CD8-positive, alpha-beta memory T cell (primary cell): ENCODE measurements around the gene TAS2R8. TPM values are rescaled to one million over a fixed set of nuclear protein-coding genes. Genes with fewer than 3 reads are reported as not detected.

Source experiments
- CTCF ChIA-PET: fragments of 350-600 bp; sonication (Branson Sonifier 250); formaldehyde crosslinking; loops from one replicate; lab custom pipeline; 2021; ENCODE audit warnings: antibody characterized with exemption; lab: Charles Lee
- POLR2A ChIA-PET: fragments of 350-600 bp; sonication (Branson Sonifier 250); formaldehyde crosslinking; loops from one replicate; lab custom pipeline; 2021; ENCODE audit warnings: antibody characterized with exemption; lab: Charles Lee
- DNase-seq, 5 donors: peaks; one replicate each; pipeline versions ENCODE4 v3.0.0 to v3.0.0-alpha.2; 2020 to 2022; ENCODE audit warnings: mixed read lengths in 1 of 5
- H3K27ac ChIP-seq: one replicate; pipeline ENCODE4 v1.7.0; 2013; ENCODE audit warnings: low read depth, mild to moderate bottlenecking, low read length, moderate library complexity
- H3K27me3 ChIP-seq: 2 replicates; pipeline ENCODE4 v1.7.0; 2013; ENCODE audit warnings: low read length, mild to moderate bottlenecking; ENCODE audit not compliant: insufficient read depth, poor library complexity, severe bottlenecking
- H3K36me3 ChIP-seq: 2 replicates; pipeline ENCODE4 v1.7.0; 2013; ENCODE audit warnings: mild to moderate bottlenecking, low read length, moderate library complexity; ENCODE audit not compliant: insufficient read depth
- H3K4me1 ChIP-seq: 2 replicates; pipeline ENCODE4 v1.7.0; 2013; ENCODE audit warnings: mild to moderate bottlenecking, low read length, moderate library complexity; ENCODE audit not compliant: insufficient read depth
- H3K4me3 ChIP-seq: 2 replicates; pipeline ENCODE4 v1.7.0; 2013; ENCODE audit warnings: mild to moderate bottlenecking, low read length
- H3K9me3 ChIP-seq: 2 replicates; pipeline ENCODE4 v1.7.0; 2013; ENCODE audit warnings: mild to moderate bottlenecking, low read length
- H3K27ac Mint-ChIP-seq, 8 donors: one replicate each; pipeline ENCODE4 v1.8.0; 2020 to 2021; ENCODE audit warnings: mixed read lengths in 8 of 8, mild to moderate bottlenecking in 6 of 8, inconsistent platforms in 3 of 8, moderate library complexity in 3 of 8
- H3K27me3 Mint-ChIP-seq, 2 donors: one replicate each; pipeline ENCODE4 v1.8.0; 2020 to 2021; ENCODE audit warnings: mixed read lengths in 2 of 2, mild to moderate bottlenecking in 1 of 2, moderate library complexity in 1 of 2
- H3K36me3 Mint-ChIP-seq, 3 donors: one replicate each; pipeline ENCODE4 v1.8.0; 2020 to 2021; ENCODE audit warnings: mixed read lengths in 3 of 3, inconsistent platforms in 1 of 3, mild to moderate bottlenecking in 1 of 3
- H3K4me1 Mint-ChIP-seq, 3 donors: one replicate each; pipeline ENCODE4 v1.8.0; 2020 to 2021; ENCODE audit warnings: mixed read lengths in 3 of 3, inconsistent platforms in 1 of 3, mild to moderate bottlenecking in 1 of 3
- H3K4me3 Mint-ChIP-seq, 7 donors: one replicate each; pipeline ENCODE4 v1.8.0; 2020 to 2021; ENCODE audit warnings: mixed read lengths in 7 of 7, mild to moderate bottlenecking in 6 of 7, moderate library complexity in 4 of 7, inconsistent platforms in 2 of 7
- H3K9me3 Mint-ChIP-seq, 5 donors: one replicate each; pipeline ENCODE4 v1.8.0; 2020 to 2022; ENCODE audit warnings: mixed read lengths in 5 of 5, mild to moderate bottlenecking in 3 of 5, moderate library complexity in 2 of 5, inconsistent platforms in 1 of 5
- polyA plus RNA-seq: library from polyadenylated mRNA; unstranded; fragments of 300-500 nt; fragmentation: Illumina TruSeq; gene quantifications from one replicate; pipeline ENCODE4 v1.2.3, GENCODE V29; 2021
- total RNA-seq, 2 experiments: library from RNA; stranded (reverse); gene quantifications; one replicate each; pipeline ENCODE4 v1.2.3, GENCODE V29; 2021

The TAS2R8 gene, protein sequence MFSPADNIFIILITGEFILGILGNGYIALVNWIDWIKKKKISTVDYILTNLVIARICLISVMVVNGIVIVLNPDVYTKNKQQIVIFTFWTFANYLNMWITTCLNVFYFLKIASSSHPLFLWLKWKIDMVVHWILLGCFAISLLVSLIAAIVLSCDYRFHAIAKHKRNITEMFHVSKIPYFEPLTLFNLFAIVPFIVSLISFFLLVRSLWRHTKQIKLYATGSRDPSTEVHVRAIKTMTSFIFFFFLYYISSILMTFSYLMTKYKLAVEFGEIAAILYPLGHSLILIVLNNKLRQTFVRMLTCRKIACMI
- total RNA-seq = not detected
- not detected for polyA plus RNA-seq

DNA sequence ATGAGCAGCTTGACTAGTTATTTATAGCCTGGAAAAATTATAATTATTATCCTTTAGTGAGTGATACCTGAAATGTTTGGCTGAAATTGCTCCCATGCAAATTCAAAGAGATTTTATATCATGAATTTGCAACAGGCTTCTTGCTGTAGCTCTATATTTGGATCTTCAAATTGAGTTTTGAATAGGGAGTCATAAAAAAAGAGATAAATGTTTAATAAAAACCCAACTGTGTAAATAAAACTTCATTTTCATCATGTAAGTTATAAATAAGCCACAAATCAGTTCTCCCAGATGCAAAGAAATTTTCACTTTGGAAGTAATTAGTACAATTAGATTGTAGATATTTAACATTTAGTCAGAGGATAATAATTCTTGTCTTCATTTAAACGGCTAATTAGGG is at the start of gene TAS2R8:
TAS2R8 (minus strand) TSS at position 101 of the 400 bp plus-strand sequence. CDS start 306 bp downstream, outside the sequence.
- no peaks in the 10 kb centered on the region for H3K27me3 ChIP-seq
- H3K9me3 ChIP-seq = no peaks in the 10 kb centered on the region
- Mint-ChIP-seq H3K9me3 (no peaks in the 10 kb centered on the region), H3K4me1 (no peaks in the 10 kb centered on the region), H3K36me3 (peaks cover 0 to 3% (median 0%) of the 10 kb centered on the region in 3 donors), H3K27me3 (peaks cover 17 to 61% of the 10 kb centered on the region in 2 donors), H3K27ac (no peak within 1 kb of the TSS), H3K4me3 (no peak within 1 kb of the TSS)
- no peak within 1 kb of the TSS for H3K4me3 ChIP-seq
- no peaks in the 10 kb centered on the region for H3K4me1 ChIP-seq
- no peak within 1 kb of the TSS for H3K27ac ChIP-seq
- no peaks in the 10 kb centered on the region for H3K36me3 ChIP-seq
- ChIA-PET CTCF (no interaction called here), POLR2A (no interaction called here)
- no peak for DNase-seq

DNA sequence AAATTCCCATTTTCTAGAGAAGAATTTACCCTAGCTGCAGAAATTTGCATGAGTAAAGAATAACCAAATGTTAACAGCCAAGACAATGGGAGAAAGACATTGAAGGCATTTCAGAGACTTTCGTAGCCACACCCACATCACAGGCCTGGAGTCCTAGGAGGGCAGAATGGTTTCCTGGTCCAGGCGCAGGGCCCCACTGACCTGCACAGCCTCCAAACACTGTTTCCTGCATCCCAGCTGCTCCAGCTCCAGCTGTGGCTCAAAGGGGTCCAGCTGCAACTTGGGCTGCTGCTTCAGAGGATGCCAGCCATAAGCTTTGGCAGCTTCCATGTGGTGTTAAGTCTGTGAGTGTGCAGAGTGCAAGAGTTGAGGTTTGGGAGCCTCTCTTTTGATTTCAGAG is 48.7 kb upstream of the TAS2R8 start:
- no peaks in the 10 kb centered on the region for H3K27me3 Mint-ChIP-seq
- no peak overlapping the region for H3K27ac Mint-ChIP-seq
- no peaks in the 10 kb centered on the region for H3K27me3 ChIP-seq
- POLR2A ChIA-PET = no interaction called here
- peaks cover 32 to 49% (median 39%) of the 10 kb centered on the region in 5 donors for H3K9me3 Mint-ChIP-seq
- H3K4me1 ChIP-seq = peaks cover 14% of the 10 kb centered on the region
- no peak for DNase-seq
- H3K4me1 Mint-ChIP-seq = peaks cover 23 to 31% (median 25%) of the 10 kb centered on the region in 3 donors
- no peak overlapping the region for H3K4me3 Mint-ChIP-seq
- H3K36me3 ChIP-seq = no peaks in the 10 kb centered on the region
- H3K9me3 ChIP-seq = peaks cover 7% of the 10 kb centered on the region
- CTCF ChIA-PET = no interaction called here
- H3K4me3 ChIP-seq = no peak overlapping the region
- peaks cover 36 to 66% (median 49%) of the 10 kb centered on the region in 3 donors for H3K36me3 Mint-ChIP-seq
- no peak overlapping the region for H3K27ac ChIP-seq

DNA sequence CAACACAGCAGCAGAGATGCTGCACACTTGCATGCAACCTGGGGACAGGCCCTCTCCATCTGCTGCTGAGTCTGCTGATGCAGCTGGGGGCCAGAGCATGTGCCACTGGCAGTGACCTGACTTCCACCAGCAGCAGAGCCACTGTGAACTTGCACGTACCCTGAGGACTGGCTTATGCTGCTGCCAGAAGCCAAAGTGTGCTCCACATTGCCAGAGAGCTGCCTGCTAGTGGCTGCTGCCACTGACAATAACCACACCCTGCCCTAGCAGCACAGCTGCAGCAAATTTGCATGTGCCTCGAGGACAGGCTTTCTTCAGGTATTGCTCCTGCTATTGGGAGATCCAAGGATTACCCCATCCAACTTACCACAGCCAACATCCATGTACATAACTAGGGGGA is 46.7 kb upstream of the TAS2R8 start:
- peaks cover 18 to 32% (median 29%) of the 10 kb centered on the region in 5 donors for H3K9me3 Mint-ChIP-seq
- CTCF ChIA-PET = no interaction called here

DNA sequence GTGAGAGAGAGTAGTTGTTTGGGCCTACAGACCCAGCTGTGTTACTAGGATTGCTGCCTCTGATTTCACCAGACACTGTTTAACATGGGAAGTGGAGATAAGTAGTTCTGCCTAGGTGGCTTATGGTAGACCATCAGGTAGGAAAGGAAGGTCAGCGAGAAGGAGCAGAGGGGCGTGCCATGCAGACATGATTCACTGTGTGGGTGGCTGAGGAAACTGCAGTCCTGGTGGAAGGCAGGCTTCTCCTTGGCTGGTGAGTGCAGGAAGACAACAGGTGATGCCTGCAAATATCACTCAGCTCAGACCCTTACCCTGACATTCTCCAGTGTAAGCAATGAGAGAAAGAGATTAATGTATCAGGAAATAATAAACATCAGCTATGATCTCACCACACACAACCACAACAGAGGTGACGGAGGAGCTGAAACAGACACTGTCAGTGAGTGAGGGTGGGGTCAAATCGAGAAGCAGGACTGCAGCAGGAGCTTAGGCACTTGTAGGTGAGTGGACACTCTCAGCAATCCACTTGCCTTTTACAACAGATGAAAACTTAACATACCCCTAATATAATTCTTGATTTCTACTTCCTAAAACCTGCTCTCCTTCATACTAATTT is 44.3 kb upstream of the TAS2R8 start:
- Mint-ChIP-seq H3K36me3 (peaks cover 25 to 31% (median 27%) of the 10 kb centered on the region in 3 donors), H3K9me3 (peaks cover 0 to 9% (median 7%) of the 10 kb centered on the region in 5 donors), H3K27me3 (no peaks in the 10 kb centered on the region), H3K4me1 (peaks cover 40 to 53% (median 42%) of the 10 kb centered on the region in 3 donors), H3K27ac (peak overlapping the region in 6 of 8 donors; percentile 17 to 72 (median 24)), H3K4me3 (peak overlapping the region in 2 of 7 donors; percentile 18 to 48)
- Histone ChIP-seq H3K4me3 (no peak overlapping the region), H3K27me3 (no peaks in the 10 kb centered on the region), H3K9me3 (no peaks in the 10 kb centered on the region), H3K27ac (no peak overlapping the region), H3K36me3 (no peaks in the 10 kb centered on the region), H3K4me1 (peaks cover 29% of the 10 kb centered on the region)
- ChIA-PET POLR2A (no interaction called here), CTCF (no interaction called here)
- DNase-seq = peak in 1 of 5 donors; percentile 11

More for the DNA sequence above, 46.7 kb upstream of the TAS2R8 start:
- Mint-ChIP-seq H3K27me3 (no peaks in the 10 kb centered on the region), H3K36me3 (peaks cover 33 to 47% (median 33%) of the 10 kb centered on the region in 3 donors), H3K4me3 (no peak overlapping the region), H3K4me1 (peaks cover 40 to 50% (median 42%) of the 10 kb centered on the region in 3 donors), H3K27ac (peak overlapping the region in 1 of 8 donors; percentile 57)
- no peak for DNase-seq
- no peak overlapping the region for H3K27ac ChIP-seq
- H3K4me3 ChIP-seq = no peak overlapping the region
- peaks cover 7% of the 10 kb centered on the region for H3K9me3 ChIP-seq
- peaks cover 29% of the 10 kb centered on the region for H3K4me1 ChIP-seq
- POLR2A ChIA-PET = no interaction called here
- H3K36me3 ChIP-seq = no peaks in the 10 kb centered on the region
- H3K27me3 ChIP-seq = no peaks in the 10 kb centered on the region

DNA sequence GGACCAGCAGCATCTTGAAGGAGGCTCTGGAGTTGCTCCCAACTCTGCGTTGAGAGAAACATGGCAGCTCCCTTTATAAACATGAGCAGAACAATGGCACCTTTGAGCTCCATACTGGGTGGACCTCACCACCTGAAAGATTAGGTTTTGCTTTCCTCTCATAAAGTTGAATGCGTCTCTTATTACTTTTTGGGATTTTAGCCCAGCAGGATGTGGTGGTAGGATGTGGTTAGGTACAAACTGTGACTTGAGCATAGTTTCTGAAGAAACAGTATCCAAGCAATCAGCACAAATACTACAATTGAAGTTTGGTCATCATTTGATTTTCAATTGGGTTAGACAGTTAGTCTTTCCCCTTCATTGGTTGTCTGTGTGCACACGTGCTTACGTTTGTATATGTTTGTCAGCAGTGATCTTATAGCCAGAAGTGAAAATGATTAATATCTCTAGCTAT is 42.4 kb upstream of the TAS2R8 start, which contains the start of gene PRR4:
PRR4 (minus strand) TSS at position 51 of the 454 bp plus-strand sequence; CDS start at position 13, 38 bp downstream.
- POLR2A ChIA-PET = no interaction called here
- no peaks in the 10 kb centered on the region for H3K36me3 ChIP-seq
- no peak within 1 kb of the TSS for H3K27ac ChIP-seq
- peaks cover 29% of the 10 kb centered on the region for H3K4me1 ChIP-seq
- H3K4me1 Mint-ChIP-seq = peaks cover 40 to 50% (median 40%) of the 10 kb centered on the region in 3 donors
- CTCF ChIA-PET = interaction anchor here (1.0 kb wide), 1 partner anchor 13 kb away, joined by 3 read pairs; no protein-coding TSS in a partner anchor
- no peak within 1 kb of the TSS for H3K4me3 Mint-ChIP-seq
- peak within 1 kb of the TSS in 4 of 8 donors; percentile 7 to 64 (median 35) for H3K27ac Mint-ChIP-seq
- no peaks in the 10 kb centered on the region for H3K27me3 ChIP-seq
- H3K9me3 Mint-ChIP-seq = no peaks in the 10 kb centered on the region
- no peak within 1 kb of the TSS for H3K4me3 ChIP-seq
- peaks cover 20 to 23% (median 23%) of the 10 kb centered on the region in 3 donors for H3K36me3 Mint-ChIP-seq
- H3K27me3 Mint-ChIP-seq = no peaks in the 10 kb centered on the region
- DNase-seq = peak in 2 of 5 donors; percentile 5 to 51
- no peaks in the 10 kb centered on the region for H3K9me3 ChIP-seq

DNA sequence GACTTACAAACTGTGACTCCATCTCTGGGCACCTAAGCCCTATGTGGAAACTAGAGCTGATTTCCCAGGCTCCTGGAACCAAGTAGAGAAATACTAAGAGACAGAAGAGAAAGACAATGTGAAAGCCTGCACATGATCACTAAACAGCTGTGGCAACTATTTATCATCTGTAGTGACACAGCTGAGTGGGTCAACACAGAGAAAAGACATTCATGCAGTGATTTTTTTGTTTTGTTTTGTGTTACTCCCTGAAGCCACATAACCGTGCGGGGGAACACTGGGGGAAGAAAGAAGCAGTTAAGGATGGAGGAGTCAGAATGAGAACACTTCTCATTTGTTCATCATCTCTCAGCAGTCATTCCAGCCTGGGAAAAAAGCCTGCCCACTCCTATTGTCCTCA is 40.7 kb upstream of the TAS2R8 start:
- Mint-ChIP-seq H3K27me3 (no peaks in the 10 kb centered on the region), H3K9me3 (no peaks in the 10 kb centered on the region), H3K4me3 (no peak overlapping the region), H3K4me1 (peaks cover 36 to 42% (median 37%) of the 10 kb centered on the region in 3 donors), H3K36me3 (peaks cover 20 to 21% (median 21%) of the 10 kb centered on the region in 3 donors), H3K27ac (peak overlapping the region in 2 of 8 donors; percentile 53 to 55)
- no peaks in the 10 kb centered on the region for H3K36me3 ChIP-seq
- no peak overlapping the region for H3K27ac ChIP-seq
- no peaks in the 10 kb centered on the region for H3K27me3 ChIP-seq
- no peak overlapping the region for H3K4me3 ChIP-seq
- no peaks in the 10 kb centered on the region for H3K9me3 ChIP-seq
- no peak for DNase-seq
- ChIA-PET CTCF (no interaction called here), POLR2A (no interaction called here)
- peaks cover 29% of the 10 kb centered on the region for H3K4me1 ChIP-seq

DNA sequence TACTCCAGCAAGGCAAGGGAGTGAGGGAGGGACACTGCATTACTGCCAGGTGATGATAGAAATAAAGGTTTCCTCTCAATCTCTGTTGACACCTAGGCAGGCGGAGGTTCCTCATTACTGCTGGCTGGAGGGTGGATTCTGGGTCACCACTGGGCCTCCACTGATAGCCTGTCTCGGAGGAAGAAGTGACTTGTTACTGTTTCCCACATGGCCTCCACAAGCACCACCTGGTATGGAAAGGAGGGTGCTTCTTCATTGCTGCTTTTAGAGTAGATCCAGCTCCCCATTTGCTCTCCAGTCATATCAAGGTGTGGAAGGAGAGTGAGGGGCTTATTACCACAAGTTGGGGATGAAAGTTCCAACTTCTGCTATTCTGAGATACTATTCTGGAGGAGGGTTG is 35.8 kb upstream of the TAS2R8 start:
- Mint-ChIP-seq H3K27ac (peak overlapping the region in 1 of 8 donors; percentile 40), H3K36me3 (peaks cover 13 to 23% (median 18%) of the 10 kb centered on the region in 3 donors), H3K9me3 (peaks cover 0 to 4% (median 0%) of the 10 kb centered on the region in 5 donors), H3K27me3 (no peaks in the 10 kb centered on the region), H3K4me3 (no peak overlapping the region), H3K4me1 (no peaks in the 10 kb centered on the region)
- POLR2A ChIA-PET = no interaction called here
- Histone ChIP-seq H3K36me3 (no peaks in the 10 kb centered on the region), H3K27me3 (no peaks in the 10 kb centered on the region), H3K4me3 (no peak overlapping the region), H3K4me1 (no peaks in the 10 kb centered on the region), H3K27ac (no peak overlapping the region), H3K9me3 (no peaks in the 10 kb centered on the region)
- CTCF ChIA-PET = no interaction called here
- no peak for DNase-seq

DNA sequence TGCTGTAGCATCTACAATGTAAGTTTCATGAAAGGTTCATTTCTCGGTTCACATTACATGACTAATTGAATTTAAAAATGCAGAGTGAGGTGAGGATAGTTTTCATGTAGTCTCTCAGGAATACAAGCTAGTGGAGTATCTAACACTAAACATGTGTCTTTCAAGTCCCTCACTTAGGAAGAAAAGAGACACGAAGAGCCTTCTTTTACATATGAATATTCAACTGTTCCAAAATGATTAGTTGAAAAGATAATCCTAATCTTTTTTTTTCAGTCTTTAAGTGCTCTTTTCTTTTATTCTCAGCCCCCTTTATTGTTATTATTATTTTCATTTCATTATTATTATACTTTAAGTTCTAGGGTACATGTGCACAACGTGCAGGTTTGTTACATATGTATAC is 31.4 kb upstream of the TAS2R8 start:
- peaks cover 0 to 7% (median 0%) of the 10 kb centered on the region in 5 donors for H3K9me3 Mint-ChIP-seq
- ChIA-PET POLR2A (no interaction called here), CTCF (no interaction called here)
- Histone ChIP-seq H3K4me1 (no peaks in the 10 kb centered on the region), H3K27me3 (no peaks in the 10 kb centered on the region), H3K36me3 (no peaks in the 10 kb centered on the region), H3K9me3 (no peaks in the 10 kb centered on the region), H3K4me3 (no peak overlapping the region), H3K27ac (no peak overlapping the region)
- H3K4me3 Mint-ChIP-seq = no peak overlapping the region
- no peak overlapping the region for H3K27ac Mint-ChIP-seq
- no peaks in the 10 kb centered on the region for H3K4me1 Mint-ChIP-seq
- DNase-seq = no peak
- peaks cover 5 to 8% (median 5%) of the 10 kb centered on the region in 3 donors for H3K36me3 Mint-ChIP-seq
- H3K27me3 Mint-ChIP-seq = no peaks in the 10 kb centered on the region
